Liver (tissue), 9 donors: ENCODE measurements around the gene TMEM50A. TPM values are rescaled to one million over a fixed set of nuclear protein-coding genes. Genes with fewer than 3 reads are reported as not detected.

Experiments
- DNase-seq: peaks from one replicate; pipeline ENCODE4 v3.0.0-alpha.2; 2017; ENCODE audit warnings: low spot score
- H3K27ac ChIP-seq, 2 donors: one replicate each; pipeline ENCODE4 v1.7.0; 2013; ENCODE audit warnings: inconsistent platforms in 2 of 2, low read length in 2 of 2, control low read depth in 1 of 2, low read depth in 1 of 2, mild to moderate bottlenecking in 1 of 2
- H3K27me3 ChIP-seq, 4 donors: one replicate each; pipeline versions ENCODE4 v1.6.1 to v1.7.0; 2013; ENCODE audit warnings: low read length in 3 of 4, inconsistent platforms in 1 of 4, mild to moderate bottlenecking in 1 of 4, moderate library complexity in 1 of 4; ENCODE audit not compliant: control insufficient read depth in 4 of 4, insufficient read depth in 4 of 4
- H3K36me3 ChIP-seq, 4 donors: one replicate each; pipeline versions ENCODE4 v1.6.1 to v1.7.0; 2013; ENCODE audit warnings: low read length in 3 of 4, mild to moderate bottlenecking in 3 of 4, low read depth in 1 of 4, moderate library complexity in 1 of 4; ENCODE audit not compliant: control insufficient read depth in 4 of 4, insufficient read depth in 3 of 4
- H3K4me1 ChIP-seq, 4 donors: one replicate each; pipeline versions ENCODE4 v1.6.1 to v1.7.0; 2013; ENCODE audit warnings: low read length in 3 of 4, mild to moderate bottlenecking in 3 of 4, moderate library complexity in 1 of 4; ENCODE audit not compliant: control insufficient read depth in 4 of 4, insufficient read depth in 4 of 4
- H3K4me3 ChIP-seq, 3 donors: one replicate each; pipeline versions ENCODE4 v1.6.1 to v1.7.0; 2013; ENCODE audit warnings: low read length in 3 of 3, control low read depth in 1 of 3, low read depth in 1 of 3, mild to moderate bottlenecking in 1 of 3
- H3K9ac ChIP-seq, 2 donors: one replicate each; pipeline ENCODE4 v1.7.0; 2013; ENCODE audit warnings: low read length in 2 of 2, mild to moderate bottlenecking in 2 of 2, moderate library complexity in 2 of 2, control low read depth in 1 of 2, low read depth in 1 of 2
- H3K9me3 ChIP-seq, 4 donors: one replicate each; pipeline versions ENCODE4 v1.6.1 to v1.7.0; 2013; ENCODE audit warnings: low read length in 3 of 4; ENCODE audit not compliant: control insufficient read depth in 4 of 4
- ATF3 ChIP-seq: IDR thresholded peaks from 2 replicates; pipeline ENCODE4 v1.6.1; 2016; ENCODE audit warnings: antibody characterized with exemption
- EGR1 ChIP-seq, 2 donors: IDR thresholded peaks; 2 replicates each; pipeline ENCODE4 v1.6.1; 2016 to 2018; ENCODE audit warnings: antibody characterized with exemption in 2 of 2, low read depth in 2 of 2
- FOXA1 ChIP-seq: IDR thresholded peaks from 2 replicates; pipeline ENCODE4 v1.6.1; 2016; ENCODE audit warnings: antibody characterized with exemption
- FOXA2 ChIP-seq: IDR thresholded peaks from 2 replicates; pipeline ENCODE4 v1.6.1; 2016; ENCODE audit warnings: antibody characterized with exemption
- GABPA ChIP-seq, 2 donors: IDR thresholded peaks in 1 of 2; conservative IDR thresholded peaks in 1 of 2; 2 replicates each; pipeline ENCODE4 v1.6.1; 2016; ENCODE audit warnings: antibody characterized with exemption in 2 of 2, mild to moderate bottlenecking in 1 of 2, moderate library complexity in 1 of 2
- HNF4A ChIP-seq, 2 donors: conservative IDR thresholded peaks; 2 replicates each; pipeline ENCODE4 v1.6.1; 2016; ENCODE audit warnings: antibody characterized with exemption in 2 of 2, mild to moderate bottlenecking in 2 of 2
- JUND ChIP-seq, 2 donors: IDR thresholded peaks; 2 replicates each; pipeline ENCODE4 v1.6.1; 2016; ENCODE audit warnings: antibody characterized with exemption in 2 of 2
- MAX ChIP-seq: IDR thresholded peaks from 2 replicates; pipeline ENCODE4 v1.6.1; 2016; ENCODE audit warnings: antibody characterized with exemption
- NR2F2 ChIP-seq: IDR thresholded peaks from 2 replicates; pipeline ENCODE4 v1.6.1; 2016; ENCODE audit warnings: antibody characterized with exemption
- RAD21 ChIP-seq, 2 donors: IDR thresholded peaks; 2 replicates each; pipeline ENCODE4 v1.6.1; 2016; ENCODE audit warnings: antibody characterized with exemption in 2 of 2, mild to moderate bottlenecking in 2 of 2
- REST ChIP-seq: IDR thresholded peaks from 2 replicates; pipeline ENCODE4 v1.6.1; 2016; ENCODE audit warnings: antibody characterized with exemption, mild to moderate bottlenecking
- RXRA ChIP-seq, 2 donors: IDR thresholded peaks; 2 replicates each; pipeline ENCODE4 v1.6.1; 2017 to 2018; ENCODE audit warnings: antibody characterized with exemption in 2 of 2, mild to moderate bottlenecking in 1 of 2
- SP1 ChIP-seq: IDR thresholded peaks from 2 replicates; pipeline ENCODE4 v1.6.1; 2018; ENCODE audit warnings: antibody characterized with exemption, mild to moderate bottlenecking
- TAF1 ChIP-seq: conservative IDR thresholded peaks from 2 replicates; pipeline ENCODE4 v1.6.1; 2016; ENCODE audit warnings: antibody characterized with exemption, mild to moderate bottlenecking
- YY1 ChIP-seq: IDR thresholded peaks from 2 replicates; pipeline ENCODE4 v1.6.1; 2016; ENCODE audit warnings: antibody characterized with exemption, mild to moderate bottlenecking
- ZBTB33 ChIP-seq: IDR thresholded peaks from 2 replicates; pipeline ENCODE4 v1.6.1; 2016; ENCODE audit warnings: antibody characterized with exemption
- WGBS: extraction: QIAGEN DNeasy Blood & Tissue Kit; methylation state at CpG from one replicate; pipeline ENCODE4 v1.1.7; 2013; 5-methylcytosine and 5-hydroxymethylcytosine counted together
- polyA plus RNA-seq, 2 donors: library from polyadenylated mRNA; stranded (reverse) in 1 of 2; unstranded in 1 of 2; fragments of 200-250 nt in 1 of 2; fragments of >200 nt in 1 of 2; fragmentation: Nextera tagmentation in 1 of 2; extraction: Ambion mirVana in 1 of 2; gene quantifications; one replicate each; pipeline versions ENCODE4 v1.2.1 to v1.2.3, GENCODE V29; 2013 to 2015
- total RNA-seq, 2 donors: library from RNA; depleted of rRNA; stranded (reverse); fragments of >200 nt; gene quantifications; one replicate each; pipeline ENCODE4 v1.2.3, GENCODE V29; 2014
- donor health status: healthy.
- donor health status: healthy.
- donor health status: healthy.
- donor health status: healthy.
- donor health status: healthy.

TMEM50A gene
- total and polyA plus RNA-seq, 4 donors, result 22.4 to 64.2 (median 38.1) TPM

GRCh38 chr1:25360596-25361581 lies 22.8 kb downstream of the TMEM50A start:
- DNase-seq, result no peak
- 88% methylated on average over 7 of the region's 7 CpGs for WGBS
- Histone ChIP-seq H3K27ac (peak overlapping the region in 1 of 2 donors; percentile 46), H3K4me3 (no peak overlapping the region), H3K9me3 (no peaks in the 10 kb centered on the region), H3K9ac (no peak overlapping the region), H3K27me3 (no peaks in the 10 kb centered on the region), H3K36me3 (peaks cover 0 to 15% (median 4%) of the 10 kb centered on the region in 4 donors), H3K4me1 (peaks cover 3 to 13% (median 10%) of the 10 kb centered on the region in 4 donors)
- TF ChIP-seq JUND (IDR thresholded peaks at IDR 0.05), result no peak
- TF ChIP-seq GABPA (IDR thresholded peaks at IDR 0.05 in 1 of 2, conservative IDR thresholded peaks at IDR 0.05 in 1 of 2), result no peak
- TF ChIP-seq HNF4A (conservative IDR thresholded peaks at IDR 0.05), result no peak
- no peak for TF ChIP-seq TAF1
- TF ChIP-seq EGR1 (IDR thresholded peaks at IDR 0.05; ENCODE audit: low read depth in 2 of 2), result no peak
- no peak for TF ChIP-seq FOXA1
- TF ChIP-seq RAD21 (IDR thresholded peaks at IDR 0.05), result no peak
- no peak for TF ChIP-seq RXRA (IDR thresholded peaks at IDR 0.05)
- no peak for TF ChIP-seq REST

GRCh38 chr1:25361901-25362300 lies 23.8 kb downstream of the TMEM50A start:
- Histone ChIP-seq H3K27me3 (no peaks in the 10 kb centered on the region), H3K36me3 (peaks cover 0 to 15% (median 4%) of the 10 kb centered on the region in 4 donors), H3K27ac (peak overlapping the region in 1 of 2 donors; percentile 46), H3K4me1 (peaks cover 0 to 4% (median 1%) of the 10 kb centered on the region in 4 donors), H3K4me3 (no peak overlapping the region), H3K9ac (no peak overlapping the region), H3K9me3 (no peaks in the 10 kb centered on the region)
- no peak for DNase-seq
- TF ChIP-seq REST (no peak), GABPA (IDR thresholded peaks at IDR 0.05 in 1 of 2, conservative IDR thresholded peaks at IDR 0.05 in 1 of 2) (no peak), RAD21 (IDR thresholded peaks at IDR 0.05) (no peak), JUND (IDR thresholded peaks at IDR 0.05) (no peak), SP1 (no peak), RXRA (IDR thresholded peaks at IDR 0.05) (no peak), MAX (no peak), ATF3 (no peak), FOXA1 (no peak), ZBTB33 (no peak), YY1 (no peak), HNF4A (conservative IDR thresholded peaks at IDR 0.05) (no peak), TAF1 (no peak), NR2F2 (no peak), EGR1 (IDR thresholded peaks at IDR 0.05; ENCODE audit: low read depth in 2 of 2) (no peak), FOXA2 (no peak)
- WGBS, result 90% methylated on average over 2 of the region's 2 CpGs
